Measurements from ENCODE around the gene NAT8L. TPM values are rescaled to one million over a fixed set of nuclear protein-coding genes. Genes with fewer than 3 reads are reported as not detected.

Gene NAT8L
- under 0.01 and 0.17 TPM in 2 replicates for total RNA-seq

GRCh38 chr4:2059046-2059725 lies at the start of gene NAT8L:
NAT8L (plus strand) TSS chr4:2059327; CDS start chr4:2059512, 185 bp downstream.

Other genes with a start within 250 kb of the NAT8L start
- 56.1 and 76.1 TPM in 2 replicates for gene LETM1, start 203.2 kb upstream of the NAT8L start, total RNA-seq
- 64.0 and 110 TPM in 2 replicates for gene NSD2, start 187.9 kb upstream of the NAT8L start, total RNA-seq
- 18.9 and 19.4 TPM in 2 replicates for gene NELFA, start 50.4 kb upstream of the NAT8L start, total RNA-seq
- gene HAUS3, start 182.8 kb downstream of the NAT8L start, total RNA-seq, result 5.8 and 11.8 TPM in 2 replicates
- 3.2 and 5.3 TPM in 2 replicates for gene POLN, start 182.8 kb downstream of the NAT8L start, total RNA-seq
- 75.8 and 118 TPM in 2 replicates for gene MXD4, start 202.8 kb downstream of the NAT8L start, total RNA-seq